KOPT-K1 (cell line): ENCODE measurements around the gene EIF5B.
"Not testable (repeated sequence)": the region's sequence is repeated elsewhere in the genome, so short reads cannot be mapped to it uniquely, and the experiment has no call there.

Experiments
- H3K27ac ChIP-seq: fragments of 200-600 bp; sonication (generic); 2 replicates; pipeline ENCODE4 v1.5.1; 2016; ENCODE audit warnings: antibody characterized with exemption, mild to moderate bottlenecking, low read depth, low read length; ENCODE audit not compliant: poor library complexity, severe bottlenecking
- H3K36me3 ChIP-seq: fragments of 200-600 bp; sonication (generic); 2 replicates; pipeline ENCODE4 v1.5.1; 2017; ENCODE audit warnings: antibody characterized with exemption, mild to moderate bottlenecking, low read length, moderate library complexity; ENCODE audit not compliant: insufficient read depth
- H3K9me3 ChIP-seq: fragments of 200-600 bp; sonication (generic); 2 replicates; pipeline ENCODE4 v1.5.1; 2017; ENCODE audit warnings: antibody characterized with exemption, low read length, mild to moderate bottlenecking; ENCODE audit not compliant: insufficient read depth, poor library complexity, severe bottlenecking

EIF5B gene

GRCh38 chr2:99348173-99348572, 11.0 kb downstream of the EIF5B start:
- H3K36me3 ChIP-seq: no peaks in the 10 kb centered on the region
- H3K27ac ChIP-seq: no peak overlapping the region
- H3K9me3 ChIP-seq: no peaks in the 10 kb centered on the region

GRCh38 chr2:99350194-99350593, 13.0 kb downstream of the EIF5B start:
- H3K36me3 ChIP-seq: no peaks in the 10 kb centered on the region
- no peak overlapping the region for H3K27ac ChIP-seq
- H3K9me3 ChIP-seq: no peaks in the 10 kb centered on the region

- Histone ChIP-seq H3K9me3 (no peaks in the 10 kb centered on the region), H3K36me3 (no peaks in the 10 kb centered on the region), H3K27ac (no peak overlapping the region)
These were observed 16.9 kb downstream of the EIF5B start for GRCh38 chr2:99354070-99354469.

- not testable (repeated sequence) for H3K9me3 ChIP-seq, H3K27ac ChIP-seq, H3K36me3 ChIP-seq
These were observed 17.6 kb downstream of the EIF5B start for GRCh38 chr2:99354825-99355224.

GRCh38 chr2:99356853-99357252, 19.7 kb downstream of the EIF5B start:
- H3K27ac ChIP-seq: no peak overlapping the region
- no peaks in the 10 kb centered on the region for H3K9me3 ChIP-seq
- peaks cover 20% of the 10 kb centered on the region for H3K36me3 ChIP-seq

- no peaks in the 10 kb centered on the region for H3K9me3 ChIP-seq
- H3K36me3 ChIP-seq: peaks cover 100% of the 10 kb centered on the region
- H3K27ac ChIP-seq: no peak overlapping the region
These were observed 28.5 kb downstream of the EIF5B start for GRCh38 chr2:99365661-99366060.

GRCh38 chr2:99368854-99369253, 31.7 kb downstream of the EIF5B start:
- H3K9me3 ChIP-seq, H3K27ac ChIP-seq: not testable (repeated sequence)
- H3K36me3 ChIP-seq: peaks cover 97% of the 10 kb centered on the region

GRCh38 chr2:99373144-99373543, 36.0 kb downstream of the EIF5B start:
- Histone ChIP-seq H3K27ac (no peak overlapping the region), H3K9me3 (peaks cover 12% of the 10 kb centered on the region), H3K36me3 (peaks cover 97% of the 10 kb centered on the region)

- Histone ChIP-seq H3K27ac (no peak overlapping the region), H3K9me3 (peaks cover 12% of the 10 kb centered on the region), H3K36me3 (peaks cover 97% of the 10 kb centered on the region)
These were observed 37.6 kb downstream of the EIF5B start for GRCh38 chr2:99374747-99375146.

GRCh38 chr2:99376254-99376864, 39.2 kb downstream of the EIF5B start:
- Histone ChIP-seq H3K27ac (no peak overlapping the region), H3K9me3 (peaks cover 12% of the 10 kb centered on the region), H3K36me3 (peaks cover 100% of the 10 kb centered on the region)

GRCh38 chr2:99377879-99378278, 40.7 kb downstream of the EIF5B start:
- Histone ChIP-seq H3K9me3 (peaks cover 12% of the 10 kb centered on the region), H3K36me3 (peaks cover 100% of the 10 kb centered on the region), H3K27ac (no peak overlapping the region)

- Histone ChIP-seq H3K27ac (no peak overlapping the region), H3K9me3 (no peaks in the 10 kb centered on the region), H3K36me3 (peaks cover 100% of the 10 kb centered on the region)
These were observed 43.3 kb downstream of the EIF5B start for GRCh38 chr2:99380376-99381010.

- Histone ChIP-seq H3K9me3 (no peaks in the 10 kb centered on the region), H3K36me3 (peaks cover 100% of the 10 kb centered on the region), H3K27ac (no peak overlapping the region)
These were observed 45.0 kb downstream of the EIF5B start for GRCh38 chr2:99382143-99382542.

- Histone ChIP-seq H3K36me3 (peaks cover 87% of the 10 kb centered on the region), H3K27ac (no peak overlapping the region), H3K9me3 (no peaks in the 10 kb centered on the region)
These were observed 48.8 kb downstream of the EIF5B start for GRCh38 chr2:99386011-99386410.

- Histone ChIP-seq H3K9me3 (no peaks in the 10 kb centered on the region), H3K27ac (no peak overlapping the region), H3K36me3 (peaks cover 87% of the 10 kb centered on the region)
These were observed 51.7 kb downstream of the EIF5B start for GRCh38 chr2:99388892-99389291.

- peaks cover 87% of the 10 kb centered on the region for H3K36me3 ChIP-seq
- H3K27ac ChIP-seq: no peak overlapping the region
- no peaks in the 10 kb centered on the region for H3K9me3 ChIP-seq
These were observed 52.2 kb downstream of the EIF5B start for GRCh38 chr2:99389371-99389770.
